Endothelial cell of umbilical vein (primary cell): ENCODE results near the gene STYK1. TPM values are rescaled to one million over a fixed set of nuclear protein-coding genes. Genes with fewer than 3 reads are reported as not detected.

Experiments used
- BruUV-seq: library from RNA; stranded (reverse); fragments of 400-500 nt; replicated peaks from 2 replicates; lab custom pipeline; 2021; lab: Mats Ljungman, UMichigan
- CTCF ChIA-PET: fragments of 300-600, 350-600 bp; sonication (Branson Sonifier 250); formaldehyde crosslinking; loops from one replicate; lab custom pipeline; 2021; ENCODE audit warnings: antibody characterized with exemption, inconsistent platforms; lab: Charles Lee
- POLR2A ChIA-PET: fragments of 300-600, 350-600 bp; sonication (Branson Sonifier 250); formaldehyde crosslinking; loops from one replicate; lab custom pipeline; 2021; ENCODE audit warnings: antibody characterized with exemption, inconsistent platforms; lab: Charles Lee
- DNase-seq: peaks from one replicate; pipeline ENCODE4 v3.0.0-alpha.2; 2011; ENCODE audit warnings: low read depth, low spot score
- FAIRE-seq: peaks from 2 replicates; lab custom pipeline; 2011; peaks lifted over from hg19 to GRCh38; lab: Jason Lieb, UNC
- H2AFZ ChIP-seq: 2 replicates; pipeline ENCODE4 v1.6.0; 2012; ENCODE audit warnings: low read depth, low read length, control low read depth, inconsistent platforms
- H3K27ac ChIP-seq: 2 replicates; pipeline ENCODE4 v1.5.1; 2011; ENCODE audit warnings: low read depth, mild to moderate bottlenecking, control low read depth, low read length, moderate library complexity; ENCODE audit not compliant: insufficient read depth
- H3K27me3 ChIP-seq, 2 experiments: 2 replicates each; pipeline versions ENCODE4 v1.6.0 to v1.6.1; 2011; ENCODE audit warnings: low read length in 2 of 2, mixed read lengths in 1 of 2; ENCODE audit not compliant: control insufficient read depth in 2 of 2, insufficient read depth in 2 of 2
- H3K36me3 ChIP-seq, 2 experiments: 2 replicates in 1 of 2; 3 replicates in 1 of 2; pipeline ENCODE4 v1.5.1; 2011; ENCODE audit warnings: low read length in 2 of 2, mild to moderate bottlenecking in 1 of 2, moderate library complexity in 1 of 2; ENCODE audit not compliant: control insufficient read depth in 2 of 2, insufficient read depth in 2 of 2; ENCODE audit errors: extremely low read depth in 1 of 2
- H3K4me1 ChIP-seq: 3 replicates; pipeline ENCODE4 v1.5.1; 2011; ENCODE audit warnings: mild to moderate bottlenecking, low read length; ENCODE audit not compliant: control insufficient read depth, insufficient read depth; ENCODE audit errors: extremely low read depth
- H3K4me2 ChIP-seq: 2 replicates; pipeline ENCODE4 v1.6.1; 2011; ENCODE audit warnings: low read length, control low read depth, mixed read lengths; ENCODE audit not compliant: insufficient read depth
- H3K4me3 ChIP-seq, 3 experiments: fragments of 200-600 bp in 1 of 3; sonication (generic), shearing (Covaris generic) in 1 of 3; replicated peaks in 1 of 3; 2 replicates each; pipeline ENCODE4 v1.5.1; 2011 to 2016; ENCODE audit warnings: control low read depth in 3 of 3, low read length in 3 of 3, mild to moderate bottlenecking in 2 of 3, inconsistent platforms in 1 of 3, low read depth in 1 of 3, moderate library complexity in 1 of 3; ENCODE audit not compliant: insufficient read depth in 1 of 3
- H3K79me2 ChIP-seq: 2 replicates; pipeline ENCODE4 v1.6.0; 2012; ENCODE audit warnings: low read length, inconsistent platforms; ENCODE audit not compliant: control insufficient read depth, insufficient read depth
- H3K9ac ChIP-seq: replicated peaks from 2 replicates; pipeline ENCODE3; 2011; ENCODE audit warnings: low read length, control low read depth; ENCODE audit not compliant: insufficient read depth; ENCODE audit errors: extremely low read depth
- H3K9me1 ChIP-seq: replicated peaks from 3 replicates; pipeline ENCODE4 v1.6.0; 2011; ENCODE audit warnings: mild to moderate bottlenecking, low read length; ENCODE audit not compliant: control insufficient read depth, insufficient read depth; ENCODE audit errors: extremely low read depth
- H3K9me3 ChIP-seq: replicated peaks from 2 replicates; pipeline ENCODE4 v1.5.1; 2012; ENCODE audit warnings: low read length, inconsistent platforms; ENCODE audit not compliant: control insufficient read depth, insufficient read depth
- H4K20me1 ChIP-seq: replicated peaks from 2 replicates; pipeline ENCODE3; 2011; ENCODE audit warnings: mild to moderate bottlenecking, low read length; ENCODE audit not compliant: control insufficient read depth, insufficient read depth; ENCODE audit errors: extremely low read depth
- CTCF ChIP-seq, 2 donors: IDR thresholded peaks; 1 replicate in 1 of 2; 2 replicates in 1 of 2; pipeline ENCODE4 v1.5.1; 2011; ENCODE audit warnings: low read length in 2 of 2, mild to moderate bottlenecking in 2 of 2, moderate library complexity in 2 of 2, control low read depth in 1 of 2, inconsistent platforms in 1 of 2, low read depth in 1 of 2; ENCODE audit not compliant: insufficient read depth in 1 of 2; ENCODE audit errors: extremely low read depth in 1 of 2
- EZH2 ChIP-seq: IDR thresholded peaks from 2 replicates; pipeline ENCODE4 v1.6.1; 2012; ENCODE audit warnings: borderline replicate concordance, low read depth, mild to moderate bottlenecking, moderate library complexity, low read length, inconsistent platforms; ENCODE audit not compliant: severe bottlenecking
- FOS ChIP-seq: IDR thresholded peaks from 2 replicates; pipeline ENCODE4 v1.6.1; 2011; ENCODE audit warnings: mild to moderate bottlenecking, low read length, moderate library complexity, borderline replicate concordance; ENCODE audit not compliant: insufficient read depth
- GATA2 ChIP-seq: IDR thresholded peaks from 2 replicates; pipeline ENCODE4 v1.7.0; 2011; ENCODE audit warnings: low read depth, mild to moderate bottlenecking, moderate library complexity, mixed read lengths, low read length; ENCODE audit not compliant: insufficient read length, insufficient read depth
- JUN ChIP-seq: IDR thresholded peaks from 2 replicates; pipeline ENCODE4 v1.6.1; 2011; ENCODE audit warnings: borderline replicate concordance, low read depth; ENCODE audit not compliant: insufficient read length, insufficient read depth
- MAX ChIP-seq: IDR thresholded peaks from 2 replicates; pipeline ENCODE4 v1.6.1; 2011; ENCODE audit not compliant: insufficient read depth, insufficient read length
- MYC ChIP-seq: IDR thresholded peaks from one replicate; pipeline ENCODE4 v1.6.1; 2011; ENCODE audit warnings: mild to moderate bottlenecking, low read depth, low read length
- POLR2A ChIP-seq: IDR thresholded peaks from 2 replicates; pipeline ENCODE4 v1.6.1; 2012; ENCODE audit warnings: low read depth, mild to moderate bottlenecking, control low read depth, low read length
- POLR2AphosphoS5 ChIP-seq: IDR thresholded peaks from 2 replicates; pipeline ENCODE4 v1.6.1; 2012; ENCODE audit warnings: low read depth, mild to moderate bottlenecking, control low read depth, low read length, moderate library complexity; ENCODE audit not compliant: insufficient read depth
- dilution Hi-C: fragments of 300-500 bp; cut with MboI; formaldehyde crosslinking; loops from one replicate; pipeline ENCODE4 v1.15.0; 2019; ENCODE audit warnings: low sequenced_read_pairs; ENCODE audit not compliant: extremely low pct_ligation_motif_present
- intact Hi-C: fragments of 100-400 bp; cut with micrococcal nuclease; formaldehyde crosslinking; loops from one replicate; pipeline ENCODE4 v1.10.0; 2022
- polyA plus RNA-seq, 4 experiments: library from polyadenylated mRNA; depleted of rRNA in 3 of 4; stranded (reverse) in 3 of 4; unstranded in 1 of 4; fragments of >200 nt; gene quantifications; 2 replicates each; pipeline versions ENCODE4 v1.2.1 to v1.2.3, GENCODE V29; 2011 to 2012; ENCODE audit warnings: missing spikeins in 1 of 4
- total RNA-seq: library from RNA; stranded (reverse); gene quantifications from 2 replicates; pipeline ENCODE4 v1.2.3, GENCODE V29; 2021

The STYK1 gene
- total and polyA plus RNA-seq, 2 donors (not counting 3 experiments of a cell fraction or from before 2014, with no cell fraction given), result 7.7 to 15.2 TPM

- DNase-seq, result no peak
- no peak for TF ChIP-seq CTCF (IDR thresholded peaks at IDR 0.05; ENCODE audit: extremely low read depth in 1 of 2, insufficient read depth in 1 of 2, low read depth in 1 of 2, low read length in 2 of 2)
- peak; percentile 60 for TF ChIP-seq GATA2
- no peak for TF ChIP-seq FOS
- no peak for TF ChIP-seq EZH2
- no peak for TF ChIP-seq POLR2A
- Histone ChIP-seq H3K9me3 (no peaks in the 10 kb centered on the region), H2AFZ (no peak overlapping the region), H4K20me1 (no peaks in the 10 kb centered on the region), H3K4me1 (peaks cover 5% of the 10 kb centered on the region), H3K4me3 (no peak overlapping the region), H3K4me2 (no peak overlapping the region), H3K27ac (no peak overlapping the region), H3K27me3 (no peaks in the 10 kb centered on the region), H3K9me1 (no peaks in the 10 kb centered on the region), H3K79me2 (no peaks in the 10 kb centered on the region), H3K36me3 (peaks cover 5 to 26% of the 10 kb centered on the region in 2 experiments), H3K9ac (no peak overlapping the region)
- no TSS peak for BruUV-seq
- dilution Hi-C loops (no loop called here), intact Hi-C loops (loop anchor here (2.0 kb wide), 1 partner anchor 16 kb away; no protein-coding TSS in a partner anchor)
- CTCF ChIA-PET, result interaction anchor here (1.0 kb wide), 1 partner anchor 17 kb away, joined by 5 read pairs; no protein-coding TSS in a partner anchor
- FAIRE-seq, result peak; percentile 21
- POLR2A ChIA-PET, result no interaction called here
These were observed 49.2 kb downstream of the STYK1 start for GRCh38 chr12:10624605-10625004.

GRCh38 chr12:10623131-10623530, 50.7 kb downstream of the STYK1 start:
- Histone ChIP-seq H3K27ac (no peak overlapping the region), H3K4me1 (peaks cover 13% of the 10 kb centered on the region), H3K9me3 (no peaks in the 10 kb centered on the region), H3K9me1 (no peaks in the 10 kb centered on the region), H4K20me1 (no peaks in the 10 kb centered on the region), H3K4me3 (no peak overlapping the region), H3K9ac (no peak overlapping the region), H2AFZ (no peak overlapping the region), H3K4me2 (no peak overlapping the region), H3K79me2 (no peaks in the 10 kb centered on the region), H3K27me3 (no peaks in the 10 kb centered on the region), H3K36me3 (peaks cover 6 to 24% of the 10 kb centered on the region in 2 experiments)
- no peak for FAIRE-seq
- dilution Hi-C loops (no loop called here), intact Hi-C loops (no loop called here)
- POLR2A ChIA-PET, result no interaction called here
- CTCF ChIA-PET, result no interaction called here
- DNase-seq, result no peak
- BruUV-seq, result no TSS peak
- TF ChIP-seq EZH2, result no peak
- no peak for TF ChIP-seq JUN
- no peak for TF ChIP-seq GATA2
- TF ChIP-seq POLR2A, result no peak
- TF ChIP-seq MAX, result no peak
- no peak for TF ChIP-seq POLR2AphosphoS5
- TF ChIP-seq FOS, result no peak
- no peak for TF ChIP-seq MYC
- no peak for TF ChIP-seq CTCF (IDR thresholded peaks at IDR 0.05; ENCODE audit: extremely low read depth in 1 of 2, insufficient read depth in 1 of 2, low read depth in 1 of 2, low read length in 2 of 2)
